GM12872 (cell line): Measurements from ENCODE around the gene TFAP2A.

ENCODE experiments used
- TF ChIP-seq, protein P1 (sequence below): IDR thresholded peaks from 3 replicates; pipeline ENCODE4 v1.5.1; 2011; ENCODE audit warnings: low read depth, mild to moderate bottlenecking, low read length, moderate library complexity; ENCODE audit not compliant: insufficient read depth

TFAP2A gene

GRCh38 chr6:10451828-10452509, 37.1 kb upstream of the TFAP2A start:
- TF ChIP-seq, protein P1, sequence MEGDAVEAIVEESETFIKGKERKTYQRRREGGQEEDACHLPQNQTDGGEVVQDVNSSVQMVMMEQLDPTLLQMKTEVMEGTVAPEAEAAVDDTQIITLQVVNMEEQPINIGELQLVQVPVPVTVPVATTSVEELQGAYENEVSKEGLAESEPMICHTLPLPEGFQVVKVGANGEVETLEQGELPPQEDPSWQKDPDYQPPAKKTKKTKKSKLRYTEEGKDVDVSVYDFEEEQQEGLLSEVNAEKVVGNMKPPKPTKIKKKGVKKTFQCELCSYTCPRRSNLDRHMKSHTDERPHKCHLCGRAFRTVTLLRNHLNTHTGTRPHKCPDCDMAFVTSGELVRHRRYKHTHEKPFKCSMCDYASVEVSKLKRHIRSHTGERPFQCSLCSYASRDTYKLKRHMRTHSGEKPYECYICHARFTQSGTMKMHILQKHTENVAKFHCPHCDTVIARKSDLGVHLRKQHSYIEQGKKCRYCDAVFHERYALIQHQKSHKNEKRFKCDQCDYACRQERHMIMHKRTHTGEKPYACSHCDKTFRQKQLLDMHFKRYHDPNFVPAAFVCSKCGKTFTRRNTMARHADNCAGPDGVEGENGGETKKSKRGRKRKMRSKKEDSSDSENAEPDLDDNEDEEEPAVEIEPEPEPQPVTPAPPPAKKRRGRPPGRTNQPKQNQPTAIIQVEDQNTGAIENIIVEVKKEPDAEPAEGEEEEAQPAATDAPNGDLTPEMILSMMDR, result no peak

DNA sequence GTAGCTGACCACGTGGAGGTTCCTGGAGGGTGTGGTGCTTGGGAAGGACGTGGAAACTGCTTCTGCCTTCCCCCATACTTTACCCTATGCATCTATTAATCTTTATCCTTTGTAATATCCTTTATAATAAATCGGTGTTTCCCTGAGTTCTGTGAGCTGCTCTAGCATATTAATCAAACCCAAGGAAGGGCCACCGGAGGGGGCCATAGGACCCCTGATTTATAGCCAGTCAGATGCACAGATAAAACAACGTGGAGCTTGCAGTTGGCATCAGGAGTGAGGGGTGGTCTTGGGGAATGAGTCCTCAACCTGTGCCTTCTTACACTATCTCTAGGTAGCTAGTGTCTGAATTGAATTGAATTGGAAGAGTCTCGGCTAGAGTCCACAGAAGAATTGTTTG, 36.5 kb upstream of the TFAP2A start:
- TF ChIP-seq, protein P1, result no peak

- TF ChIP-seq, protein P1, result no peak
Observed at GRCh38 chr6:10449751-10450150, 34.9 kb upstream of the TFAP2A start.

DNA sequence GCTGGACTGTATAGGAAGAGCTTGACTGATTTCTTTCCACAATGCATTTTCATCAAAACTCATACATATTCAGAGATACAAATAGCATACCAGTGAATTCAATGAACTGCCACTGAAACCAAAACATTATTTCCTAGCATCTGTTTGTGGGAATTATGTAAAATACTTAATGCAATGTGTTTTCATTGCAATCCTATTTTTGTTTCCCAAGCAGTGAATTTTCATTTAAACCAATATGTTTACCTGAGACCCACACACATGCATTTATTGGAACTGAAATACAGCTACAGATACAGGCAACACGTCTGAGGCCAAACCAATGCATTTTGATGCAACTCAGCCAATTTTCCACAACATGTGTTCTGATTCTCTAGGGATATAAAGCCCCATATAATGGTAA, 33.2 kb upstream of the TFAP2A start:
- TF ChIP-seq, protein P1, result no peak

- TF ChIP-seq, protein P1, result no peak
Observed at GRCh38 chr6:10446548-10446947, 31.7 kb upstream of the TFAP2A start.

- TF ChIP-seq, protein P1, result no peak
Observed at GRCh38 chr6:10441655-10442009, 26.8 kb upstream of the TFAP2A start.

DNA sequence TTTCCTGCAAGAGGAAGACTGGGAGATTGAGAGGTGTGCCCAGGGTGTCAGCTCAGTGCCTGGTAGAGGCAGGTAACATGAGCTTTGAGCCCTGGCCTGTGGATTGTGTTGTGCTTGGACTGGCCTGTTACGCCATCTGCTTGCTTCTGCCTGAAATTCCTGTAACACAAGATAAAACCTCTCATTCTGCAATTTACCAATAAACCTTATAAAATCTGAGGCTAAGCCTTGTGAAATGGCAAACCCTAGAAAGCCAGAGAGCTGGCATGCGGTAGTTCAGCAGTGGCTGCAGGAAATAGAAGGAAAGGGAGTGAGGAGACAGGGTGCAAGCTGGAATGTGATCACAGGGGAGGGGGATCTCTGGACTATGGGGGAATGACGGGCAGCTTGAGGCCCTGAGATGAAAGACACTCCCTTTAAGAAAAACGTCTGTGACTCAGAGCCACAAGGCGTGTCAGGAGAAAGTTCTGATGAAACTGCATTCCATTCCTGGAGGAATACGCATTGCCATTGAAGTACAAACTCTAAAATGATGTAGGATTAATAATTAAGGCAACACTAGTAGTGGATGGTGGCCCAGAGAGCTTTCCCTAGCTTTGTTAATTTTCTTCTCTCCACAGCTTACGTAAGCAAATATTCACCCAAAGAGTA, 26.3 kb upstream of the TFAP2A start:
- TF ChIP-seq, protein P1, result no peak
